Muscle of back (tissue), 11 donors: ENCODE data around the gene DIP2A. TPM values are rescaled to one million over a fixed set of nuclear protein-coding genes. Genes with fewer than 3 reads are reported as not detected.
A peak's percentile ranks its signal among the peaks of the same experiment; 100 is the strongest.
"Not testable (repeated sequence)": the region's sequence is repeated elsewhere in the genome, so short reads cannot be mapped to it uniquely, and the experiment has no call there.

Source experiments
- DNase-seq, 3 donors: peaks; one replicate each; pipeline versions ENCODE4 v3.0.0 to v3.0.0-alpha.2; 2013
- polyA plus RNA-seq, 10 donors: library from polyadenylated mRNA; unstranded; fragments of 120-200 nt; gene quantifications; one replicate each; pipeline ENCODE4 v1.2.1, GENCODE V29; 2013; ENCODE audit not compliant: insufficient read length in 10 of 10

Gene DIP2A
- polyA plus RNA-seq, 10 donors: 16.0 to 40.4 (median 22.3) TPM

DNA sequence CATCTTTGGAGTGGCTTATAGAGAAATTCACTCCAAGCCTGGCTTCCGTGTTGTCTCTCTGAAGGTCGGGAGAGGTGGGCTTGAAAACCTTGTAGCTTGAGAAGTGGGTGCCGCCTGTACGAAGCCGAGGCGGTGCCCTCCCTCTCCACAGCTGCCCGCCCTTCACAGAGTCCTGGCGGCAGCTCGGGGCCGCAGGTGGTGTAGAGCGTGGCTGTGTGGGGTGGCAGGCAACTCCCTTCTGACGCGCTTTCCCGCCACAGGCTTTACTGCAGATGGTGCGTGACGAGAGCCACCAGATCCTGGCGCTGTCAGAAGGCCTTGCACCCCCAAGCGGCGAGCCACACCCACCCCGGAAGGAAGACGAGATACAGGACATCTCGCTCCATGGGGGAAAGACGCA, 33.1 kb upstream of the DIP2A start:
- peak in 1 of 3 donors; percentile 18 for DNase-seq

DNA sequence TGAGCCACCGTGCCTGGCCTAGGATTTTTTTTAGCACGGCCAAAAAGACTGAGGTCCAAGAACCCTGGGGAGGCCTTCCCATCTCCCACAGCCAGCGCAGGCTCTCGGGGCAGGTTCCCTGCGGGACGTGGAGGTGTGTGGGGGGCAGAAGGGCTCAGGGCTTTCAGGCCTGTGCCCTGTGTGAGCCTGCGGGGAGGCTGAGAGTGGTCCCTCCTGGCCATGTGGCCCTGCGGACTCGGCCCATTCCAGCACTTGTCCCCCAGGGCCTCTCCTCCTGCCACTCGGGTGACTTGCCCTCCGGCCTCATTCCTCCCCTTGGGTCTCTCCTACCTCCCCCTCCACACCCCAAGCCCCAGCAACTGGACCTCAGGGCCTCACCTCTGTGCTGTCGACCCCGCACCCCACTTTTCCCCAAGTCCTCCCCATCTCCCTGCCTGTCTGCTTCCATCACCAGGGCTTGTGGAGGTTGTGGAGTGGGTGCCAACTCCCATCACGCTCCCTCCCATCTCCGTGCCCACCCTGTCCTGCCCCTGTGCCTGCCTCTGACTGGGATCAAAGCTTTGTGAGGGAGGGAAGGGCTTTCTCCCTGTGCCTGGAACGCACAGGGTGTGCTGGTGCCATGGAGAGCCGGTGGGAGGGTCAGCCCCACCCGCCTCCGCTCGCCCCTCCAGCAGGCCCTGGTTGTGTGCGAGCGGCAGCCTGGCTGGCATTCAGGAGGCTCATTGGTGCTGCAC, 32.2 kb upstream of the DIP2A start:
- DNase-seq: no peak

DNA sequence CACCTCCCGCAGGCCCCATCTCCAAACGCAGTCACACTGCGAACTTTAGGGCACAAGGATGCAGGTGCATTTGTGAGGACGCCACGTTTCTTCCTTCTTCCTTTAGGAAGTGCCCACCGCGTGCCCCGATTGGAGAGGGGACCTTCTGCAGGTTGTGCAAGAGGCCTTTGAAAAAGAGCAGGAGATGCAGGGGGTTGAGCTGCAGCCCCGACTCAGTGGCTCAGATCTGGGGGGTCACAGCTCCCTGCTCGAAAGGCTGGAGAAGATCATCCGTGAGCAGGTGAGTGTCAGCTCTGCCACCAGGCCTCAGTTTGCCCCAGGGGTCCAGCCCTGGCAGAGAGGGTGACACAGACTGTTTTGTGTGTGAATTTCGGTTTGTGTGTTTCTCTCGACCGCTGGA, 31.2 kb upstream of the DIP2A start:
- no peak for DNase-seq

DNA sequence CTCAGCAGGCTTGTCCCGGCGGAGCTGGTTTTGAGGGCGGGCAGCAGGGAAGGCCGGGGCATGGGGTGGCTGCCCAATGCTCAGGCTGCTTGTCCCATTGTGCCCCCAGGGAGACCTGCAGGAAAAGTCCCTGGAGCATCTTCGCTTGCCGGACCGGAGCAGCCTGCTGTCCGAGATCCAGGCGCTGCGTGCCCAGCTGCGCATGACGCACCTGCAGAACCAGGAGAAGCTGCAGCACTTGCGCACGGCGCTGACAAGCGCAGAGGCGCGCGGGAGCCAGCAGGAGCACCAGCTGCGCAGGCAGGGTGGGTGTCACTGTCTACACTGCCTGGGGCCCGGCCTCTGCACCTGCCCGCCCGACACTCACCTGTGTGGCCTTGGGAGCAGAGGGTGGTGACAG, 30.4 kb upstream of the DIP2A start:
- no peak for DNase-seq

DNA sequence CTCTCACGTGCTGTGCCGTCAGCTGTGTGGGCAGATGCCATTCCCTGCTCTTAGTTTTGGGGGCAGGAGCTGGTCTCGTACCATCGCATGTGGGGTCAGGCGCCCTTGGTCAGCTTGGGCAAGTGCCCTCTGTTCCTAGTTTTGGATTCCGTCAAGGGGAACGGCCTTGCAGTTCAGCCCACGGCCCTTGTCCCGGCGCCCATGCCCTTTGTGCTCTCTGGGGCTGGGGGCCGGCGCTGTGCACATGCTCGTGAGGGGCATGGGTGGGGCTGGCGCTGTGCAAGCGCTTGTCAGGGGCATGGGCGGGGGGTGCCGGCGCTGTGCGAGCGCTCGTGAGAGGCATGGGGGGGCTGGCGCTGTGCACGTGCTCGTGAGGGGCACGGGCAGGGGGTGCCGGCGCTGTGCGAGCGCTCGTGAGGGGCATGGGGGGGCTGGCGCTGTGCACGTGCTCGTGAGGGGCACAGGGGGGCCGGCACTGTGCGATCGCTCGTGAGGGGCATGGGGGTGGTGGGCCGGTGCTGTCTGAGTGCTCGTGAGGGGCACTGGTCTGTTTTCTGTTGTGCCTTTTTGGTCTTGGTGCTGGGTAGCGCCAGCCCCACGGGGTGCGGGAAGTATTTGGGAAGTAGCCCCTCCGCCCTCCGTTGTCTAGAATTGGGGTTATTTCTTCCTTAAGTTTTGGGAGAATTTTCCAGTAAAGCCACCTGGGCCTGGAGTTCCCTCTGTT, 29.5 kb upstream of the DIP2A start:
- DNase-seq: no peak

DNA sequence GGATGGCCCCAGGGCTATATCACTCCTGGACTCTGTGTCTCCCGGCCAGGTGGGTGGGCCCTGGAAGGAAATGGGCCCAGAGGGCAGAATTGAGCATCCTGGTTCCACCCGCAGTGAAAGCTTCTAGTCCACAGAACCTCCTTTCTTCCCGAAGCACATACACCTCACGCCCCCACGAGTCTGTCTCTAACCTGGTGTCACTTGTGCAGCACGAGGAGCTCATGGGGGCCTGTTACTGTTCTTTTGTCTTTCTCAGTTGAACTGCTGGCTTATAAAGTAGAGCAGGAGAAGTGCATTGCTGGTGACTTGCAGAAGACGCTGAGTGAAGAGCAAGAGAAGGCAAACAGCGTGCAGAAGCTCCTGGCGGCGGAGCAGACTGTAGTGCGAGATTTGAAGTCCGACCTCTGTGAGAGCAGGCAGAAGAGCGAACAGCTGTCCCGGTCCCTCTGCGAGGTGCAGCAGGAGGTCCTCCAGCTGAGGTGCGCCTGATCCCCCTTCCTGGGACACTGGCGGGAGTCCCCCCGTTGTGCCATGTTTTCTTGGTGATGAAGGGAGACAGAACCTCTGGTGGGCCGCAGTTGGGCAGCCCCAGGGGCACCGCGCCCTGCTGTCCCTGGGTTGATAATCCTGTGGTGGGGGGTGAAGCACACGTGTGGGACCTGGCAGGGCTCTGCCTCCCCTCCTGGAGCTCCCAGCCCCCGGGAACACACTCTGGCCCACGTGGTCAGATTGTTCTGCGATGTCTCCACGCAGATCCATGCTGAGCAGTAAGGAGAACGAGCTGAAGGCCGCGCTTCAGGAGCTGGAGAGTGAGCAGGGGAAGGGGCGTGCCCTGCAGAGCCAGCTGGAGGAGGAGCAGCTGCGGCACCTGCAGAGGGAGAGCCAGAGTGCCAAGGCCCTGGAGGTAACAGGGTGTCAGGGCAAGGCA, 28.7 kb upstream of the DIP2A start:
- no peak for DNase-seq

DNA sequence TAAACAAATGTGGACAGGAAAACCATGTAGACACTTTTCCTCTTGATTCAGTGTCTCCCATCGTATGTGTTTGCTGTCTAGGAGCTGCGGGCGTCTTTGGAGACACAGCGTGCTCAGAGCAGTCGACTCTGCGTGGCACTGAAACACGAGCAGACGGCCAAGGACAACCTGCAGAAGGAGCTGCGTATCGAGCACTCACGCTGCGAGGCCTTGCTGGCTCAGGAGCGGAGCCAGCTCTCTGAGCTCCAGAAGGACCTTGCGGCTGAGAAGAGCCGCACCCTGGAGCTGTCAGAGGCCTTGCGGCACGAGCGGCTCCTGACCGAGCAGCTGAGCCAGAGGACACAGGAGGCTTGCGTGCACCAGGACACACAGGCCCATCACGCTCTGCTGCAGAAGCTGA, 27.2 kb upstream of the DIP2A start:
- DNase-seq: no peak

DNA sequence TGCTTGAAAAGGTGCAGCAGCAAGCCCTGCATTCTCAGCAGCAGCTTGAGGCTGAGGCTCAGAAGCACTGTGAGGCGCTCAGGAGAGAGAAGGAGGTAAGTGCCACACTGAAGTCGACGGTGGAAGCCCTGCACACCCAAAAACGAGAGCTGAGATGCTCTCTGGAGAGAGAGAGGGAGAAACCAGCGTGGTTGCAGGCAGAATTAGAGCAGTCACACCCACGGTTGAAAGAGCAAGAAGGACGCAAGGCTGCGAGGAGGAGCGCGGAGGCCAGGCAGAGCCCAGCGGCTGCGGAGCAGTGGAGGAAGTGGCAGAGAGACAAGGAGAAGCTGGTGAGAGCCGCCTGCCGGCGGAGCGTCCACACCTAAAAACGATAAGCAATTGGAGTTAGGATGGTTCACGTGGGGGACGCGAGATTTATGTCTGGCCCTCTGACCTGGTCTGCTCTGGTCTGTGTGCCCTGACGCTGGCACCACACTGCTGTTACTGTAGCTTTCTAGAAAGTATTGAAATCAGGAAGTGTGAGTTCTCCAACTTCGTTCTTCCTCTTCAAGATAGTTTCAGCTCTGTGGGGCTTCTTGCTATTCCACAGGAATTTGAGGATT, 26.7 kb upstream of the DIP2A start:
- DNase-seq: peak in 1 of 3 donors; percentile 33

DNA sequence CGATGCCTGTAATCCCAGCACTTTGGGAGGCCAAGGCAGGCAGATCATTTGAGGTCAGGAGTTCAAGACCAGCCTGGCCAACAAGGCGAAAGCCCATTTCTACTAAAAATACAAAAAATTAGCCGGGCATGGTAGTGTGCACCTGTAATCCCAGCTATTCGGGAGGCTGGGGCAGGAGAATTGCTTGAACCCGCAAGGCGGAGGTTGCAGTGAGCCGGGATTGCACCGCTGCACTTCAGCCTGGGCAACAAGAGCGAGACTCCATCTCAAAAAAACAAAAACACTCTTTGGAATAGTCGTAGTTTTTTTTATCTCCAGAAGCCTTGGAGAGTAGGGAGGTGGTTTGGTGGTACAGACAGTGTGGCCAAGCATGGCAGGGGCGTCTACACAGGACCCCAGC, 25.6 kb upstream of the DIP2A start:
- not testable (repeated sequence) for DNase-seq

DNA sequence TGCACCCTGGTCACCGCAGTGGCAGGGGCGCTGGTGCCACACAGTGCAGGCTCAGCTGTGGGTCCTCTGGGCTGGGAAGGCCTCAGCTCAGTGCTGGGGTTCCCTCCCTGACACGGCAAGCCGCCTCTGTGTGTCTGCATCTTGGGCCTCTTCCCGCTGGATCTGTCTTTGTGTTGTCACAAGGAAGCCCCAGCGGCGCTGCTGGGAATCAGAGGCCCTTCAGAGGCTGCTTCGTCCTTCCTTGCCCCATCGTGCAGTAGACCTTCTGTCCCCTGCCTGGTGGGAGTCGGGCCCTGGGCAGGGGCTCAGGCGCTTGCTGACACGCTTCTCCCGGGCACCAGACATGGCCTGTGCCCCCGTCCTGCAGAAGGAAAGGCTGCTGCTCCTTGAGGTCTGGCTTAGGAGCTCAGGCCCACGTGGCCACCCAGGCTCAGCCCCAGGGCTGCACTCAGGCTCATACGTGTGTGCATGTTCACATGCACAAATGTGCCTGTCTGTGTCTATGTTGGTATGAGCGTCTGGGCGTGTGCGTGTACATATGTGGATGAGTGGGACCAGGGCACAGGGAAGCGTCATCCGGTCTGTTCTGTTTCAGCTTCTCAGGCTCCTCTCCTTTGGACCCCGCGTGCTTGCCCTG, 24.3 kb upstream of the DIP2A start:
- no peak for DNase-seq

DNA sequence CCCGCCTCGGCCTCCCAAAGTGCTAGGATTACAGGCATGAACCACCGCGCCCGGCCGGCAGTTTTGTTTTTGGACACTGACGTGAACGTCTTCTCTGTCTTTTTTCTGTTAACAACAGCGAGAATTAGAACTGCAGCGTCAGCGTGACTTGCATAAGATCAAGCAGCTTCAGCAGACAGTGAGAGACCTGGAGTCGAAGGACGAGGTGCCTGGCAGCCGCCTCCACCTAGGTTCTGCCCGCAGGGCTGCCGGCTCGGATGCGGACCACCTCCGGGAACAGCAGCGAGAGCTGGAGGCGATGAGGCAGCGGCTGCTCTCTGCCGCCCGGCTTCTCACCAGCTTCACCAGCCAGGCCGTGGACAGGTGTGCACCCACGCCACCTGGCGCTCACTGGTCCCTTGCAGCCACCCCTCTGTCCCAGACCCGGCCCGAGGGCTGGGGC, 22.9 kb upstream of the DIP2A start:
- DNase-seq: no peak

DNA sequence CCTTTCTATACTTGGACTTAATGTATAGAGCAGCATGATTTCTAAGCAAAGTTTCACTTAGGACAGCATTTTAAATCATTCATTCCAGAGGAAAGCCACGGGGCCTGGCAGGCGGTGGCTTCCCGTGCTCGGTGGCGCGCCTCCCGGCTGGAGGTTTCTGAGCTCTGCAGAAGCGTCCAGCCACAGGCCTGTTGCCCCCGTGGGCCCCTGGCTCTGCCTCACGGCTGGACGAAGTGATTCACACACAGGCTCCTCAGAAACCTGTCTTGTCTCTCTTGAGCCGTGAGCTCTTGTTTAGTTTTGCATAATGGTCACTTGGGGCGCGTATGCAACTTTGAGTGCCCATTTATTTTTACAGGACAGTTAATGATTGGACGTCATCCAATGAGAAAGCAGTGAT, 22.1 kb upstream of the DIP2A start:
- DNase-seq: no peak

DNA sequence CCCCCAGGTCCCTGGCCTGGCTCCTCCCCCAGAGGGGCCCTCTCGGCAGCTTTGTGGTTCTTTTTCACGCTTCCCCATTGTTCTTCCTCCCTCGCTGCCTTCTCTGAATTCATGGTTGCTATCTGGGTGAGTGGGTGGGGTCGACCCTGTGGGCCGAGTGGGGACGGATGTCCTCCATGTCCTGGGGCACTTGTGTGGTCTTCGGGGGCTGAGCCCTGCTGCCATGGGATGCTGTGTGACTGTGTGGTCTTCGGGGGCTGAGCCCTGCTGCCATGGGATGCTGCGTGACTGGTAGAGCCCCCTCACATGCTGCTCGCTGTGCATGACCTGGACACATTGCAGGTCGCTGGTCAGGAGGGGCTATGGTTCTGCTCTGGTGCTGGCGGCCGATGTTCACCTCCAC, 21.6 kb upstream of the DIP2A start:
- no peak for DNase-seq

DNA sequence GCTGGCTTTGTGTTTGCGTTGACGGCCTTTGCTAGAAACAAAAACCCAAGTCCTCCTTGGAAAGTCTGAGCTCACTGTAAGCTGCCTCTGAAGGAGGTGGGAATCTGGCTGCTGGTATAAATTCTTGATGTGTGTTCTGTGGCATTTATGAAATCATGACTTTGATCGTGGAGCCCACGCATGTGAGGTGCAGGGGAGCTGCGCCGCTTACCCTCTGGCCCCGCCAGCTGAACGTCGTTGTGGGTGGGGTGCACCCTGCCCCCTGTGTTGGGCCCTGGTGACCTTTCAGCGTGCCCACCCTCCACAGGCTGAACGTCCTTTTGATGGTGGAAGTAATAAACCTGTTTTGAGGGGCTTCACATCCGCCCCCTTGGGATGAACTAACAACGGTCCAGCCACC, 21.2 kb upstream of the DIP2A start:
- no peak for DNase-seq

DNA sequence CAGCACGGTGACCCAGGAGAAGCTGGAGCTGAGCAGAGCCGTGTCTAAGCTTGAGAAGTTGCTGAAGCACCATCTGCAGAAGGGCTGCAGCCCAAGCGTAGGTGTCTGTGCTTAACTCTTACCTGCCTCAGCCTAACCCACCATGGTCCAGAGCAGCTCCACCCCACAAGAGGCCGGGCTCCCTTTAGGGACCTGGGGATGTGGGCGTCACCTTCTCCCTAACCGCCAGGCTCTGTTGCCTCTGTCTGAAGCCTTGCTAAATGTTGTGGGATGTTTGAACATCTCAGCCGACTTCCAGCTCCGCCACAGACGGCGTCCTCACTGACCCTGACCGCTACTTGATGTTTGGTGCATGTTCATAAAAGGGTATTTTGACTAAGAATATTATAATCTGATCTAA, 20.4 kb upstream of the DIP2A start:
- DNase-seq: no peak

DNA sequence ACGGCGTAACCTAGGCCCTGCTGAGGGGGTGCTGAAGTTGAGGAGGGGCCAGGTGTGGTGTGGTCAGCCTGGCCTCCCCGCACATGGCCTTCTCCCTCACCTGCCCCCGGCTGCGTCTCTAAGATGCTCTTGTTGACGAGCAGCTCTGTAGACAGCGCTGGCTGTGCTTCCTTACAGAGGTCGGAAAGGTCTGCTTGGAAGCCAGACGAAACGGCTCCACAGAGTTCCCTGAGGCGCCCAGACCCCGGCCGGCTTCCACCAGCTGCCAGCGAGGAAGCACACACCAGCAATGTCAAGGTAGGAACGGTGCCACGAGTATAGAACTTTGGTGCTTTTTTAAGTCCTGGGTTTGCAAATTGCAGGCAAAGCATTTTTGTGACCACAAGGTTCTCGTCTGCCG, 18.8 kb upstream of the DIP2A start:
- no peak for DNase-seq

DNA sequence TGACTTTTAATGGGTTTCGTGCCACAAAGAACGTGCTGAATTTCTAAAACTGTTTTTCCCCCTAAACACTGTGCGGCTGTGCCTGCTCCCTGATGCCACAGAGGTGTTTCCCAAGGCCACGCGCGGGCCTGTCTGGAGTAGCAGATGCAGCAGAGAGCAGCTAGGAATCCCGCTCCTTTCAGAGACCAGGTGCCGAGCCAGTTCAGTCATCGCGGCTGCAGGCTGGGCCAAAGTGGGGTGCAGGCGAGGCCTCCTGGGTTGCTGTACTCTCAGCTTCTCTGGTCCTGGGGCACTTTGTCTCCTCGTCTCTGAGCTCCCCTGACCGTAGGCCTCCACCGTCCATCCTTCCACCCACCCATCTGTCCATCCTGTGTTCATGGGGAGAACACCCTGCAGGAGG, 17.4 kb upstream of the DIP2A start:
- DNase-seq: no peak

DNA sequence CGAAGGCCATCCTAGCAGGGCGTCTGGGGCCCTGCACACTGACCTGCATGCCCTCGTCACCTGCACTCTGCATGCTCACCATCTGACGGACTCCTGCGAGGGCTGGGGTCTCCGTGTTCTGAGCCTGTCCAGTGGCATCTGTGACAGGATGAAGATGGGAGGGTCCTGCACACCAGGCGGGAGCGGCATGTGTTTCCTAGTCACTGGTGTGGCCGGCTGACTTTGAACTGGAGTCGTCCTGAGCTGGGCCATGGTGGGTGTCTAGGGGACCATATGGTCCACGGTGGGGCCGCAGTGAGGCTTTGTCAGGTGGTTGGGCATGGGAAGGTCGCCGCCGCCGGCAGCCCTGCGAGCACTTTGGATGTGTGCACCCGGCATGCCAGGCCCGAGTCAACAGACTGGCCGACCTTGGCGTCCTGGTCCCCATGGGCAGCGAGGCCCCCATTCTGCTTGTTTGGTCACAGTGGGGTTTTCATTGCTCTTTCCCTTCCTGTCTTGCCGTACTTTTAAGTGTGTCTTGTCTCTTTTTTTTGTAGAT, 16.7 kb upstream of the DIP2A start:
- DNase-seq: no peak

DNA sequence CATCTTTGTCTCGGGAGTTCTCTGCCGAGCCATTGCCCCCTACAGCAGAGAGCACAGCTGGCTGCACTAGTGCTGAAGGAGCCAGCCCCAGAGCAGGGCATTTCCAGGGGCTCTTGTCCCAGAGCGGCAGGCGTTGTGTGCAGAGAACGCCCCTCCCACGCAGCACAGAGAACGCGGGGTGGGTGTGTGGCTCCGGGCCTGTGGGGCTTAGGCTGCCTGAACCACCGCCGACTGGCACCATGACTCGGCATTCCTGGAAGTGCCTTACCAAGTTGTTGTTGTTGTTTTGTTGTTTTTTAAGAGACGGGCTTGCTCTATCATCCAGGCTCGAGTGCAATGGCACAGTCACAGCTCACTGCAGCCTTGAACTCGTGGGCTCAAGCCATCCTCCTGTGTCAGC, 15.8 kb upstream of the DIP2A start:
- no peak for DNase-seq

DNA sequence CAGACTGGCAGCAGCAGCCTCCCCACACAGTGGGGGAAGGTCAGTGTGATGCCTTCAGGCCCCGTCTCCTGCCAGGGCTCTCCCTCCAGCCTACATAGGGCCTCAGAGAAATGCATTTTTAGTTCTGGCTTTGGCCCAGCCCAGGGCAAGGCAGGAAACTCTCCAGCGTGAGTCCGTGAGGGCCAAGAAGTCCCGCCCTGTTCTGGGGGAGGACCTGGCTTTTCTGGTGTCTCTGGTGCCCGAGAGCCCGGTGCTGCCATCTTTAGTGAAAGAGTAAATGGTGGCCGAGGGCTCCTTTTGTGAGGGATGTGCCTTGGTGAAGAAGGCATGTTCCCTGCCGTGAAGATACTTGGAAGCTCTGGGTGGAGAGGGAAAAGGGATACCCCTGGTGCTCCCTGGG, 14.8 kb upstream of the DIP2A start:
- no peak for DNase-seq

DNA sequence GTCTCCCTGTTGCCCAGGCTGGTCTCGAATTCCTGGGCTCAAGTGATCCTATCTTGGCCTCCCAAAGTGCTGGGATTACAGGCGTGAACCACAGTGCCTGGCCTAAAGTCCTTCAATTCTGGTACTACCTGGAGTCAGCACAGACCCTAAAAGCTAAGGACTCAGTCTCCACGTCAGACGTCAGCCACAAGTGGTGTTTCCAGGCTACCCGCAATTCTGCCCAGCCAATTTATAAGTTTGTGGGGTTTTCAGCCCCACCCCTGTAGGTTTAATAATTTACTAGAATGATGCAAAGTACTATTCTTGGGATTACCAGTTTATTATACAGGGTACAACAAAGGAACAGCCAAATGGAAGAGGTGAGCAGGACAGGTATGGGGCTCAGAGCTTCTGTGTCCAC, 10.6 kb upstream of the DIP2A start:
- DNase-seq: no peak
